ENCODE data around the gene FARS2.

DNA sequence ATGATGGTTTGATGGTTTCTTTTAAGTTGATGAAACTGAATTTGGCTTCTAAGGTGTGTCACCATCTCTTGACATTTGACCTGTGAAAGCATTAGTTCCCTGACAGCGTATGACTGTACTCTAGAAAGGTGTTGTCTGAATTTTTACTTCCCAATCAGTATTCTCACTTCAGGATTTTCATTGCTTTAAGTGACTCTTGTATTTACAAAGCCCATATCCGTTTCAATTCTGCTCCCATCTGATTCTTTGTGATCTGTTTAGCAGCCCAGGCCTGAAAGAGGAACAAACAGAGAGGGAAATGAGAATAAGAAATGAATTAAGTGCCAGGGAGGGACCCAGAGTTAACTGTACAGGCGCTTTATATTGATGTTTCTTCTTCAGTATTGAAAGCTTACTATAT lies 73.7 kb downstream of the FARS2 start:
- TF ChIP-seq POLR2A (IDR thresholded peaks at IDR 0.05) (no peak), POLR2AphosphoS5 (IDR thresholded peaks at IDR 0.05) (no peak)
- TF ChIP-seq, protein P1, sequence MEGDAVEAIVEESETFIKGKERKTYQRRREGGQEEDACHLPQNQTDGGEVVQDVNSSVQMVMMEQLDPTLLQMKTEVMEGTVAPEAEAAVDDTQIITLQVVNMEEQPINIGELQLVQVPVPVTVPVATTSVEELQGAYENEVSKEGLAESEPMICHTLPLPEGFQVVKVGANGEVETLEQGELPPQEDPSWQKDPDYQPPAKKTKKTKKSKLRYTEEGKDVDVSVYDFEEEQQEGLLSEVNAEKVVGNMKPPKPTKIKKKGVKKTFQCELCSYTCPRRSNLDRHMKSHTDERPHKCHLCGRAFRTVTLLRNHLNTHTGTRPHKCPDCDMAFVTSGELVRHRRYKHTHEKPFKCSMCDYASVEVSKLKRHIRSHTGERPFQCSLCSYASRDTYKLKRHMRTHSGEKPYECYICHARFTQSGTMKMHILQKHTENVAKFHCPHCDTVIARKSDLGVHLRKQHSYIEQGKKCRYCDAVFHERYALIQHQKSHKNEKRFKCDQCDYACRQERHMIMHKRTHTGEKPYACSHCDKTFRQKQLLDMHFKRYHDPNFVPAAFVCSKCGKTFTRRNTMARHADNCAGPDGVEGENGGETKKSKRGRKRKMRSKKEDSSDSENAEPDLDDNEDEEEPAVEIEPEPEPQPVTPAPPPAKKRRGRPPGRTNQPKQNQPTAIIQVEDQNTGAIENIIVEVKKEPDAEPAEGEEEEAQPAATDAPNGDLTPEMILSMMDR (IDR thresholded peaks at IDR 0.05 in 8 of 11, conservative IDR thresholded peaks at IDR 0.05 in 3 of 11) = no peak

Measured in spleen (tissue), 7 donors.